Measurements from ENCODE around the gene RPL3. TPM values are rescaled to one million over a fixed set of nuclear protein-coding genes. Genes with fewer than 3 reads are reported as not detected.

RPL3 gene
- total and polyA plus RNA-seq, 3 donors from 2014 or later = 1,087 to 2,075 (median 2,042) TPM

GRCh38 chr22:39309881-39310714 lies 9.3 kb downstream of the RPL3 start:
- H3K36me3 ChIP-seq (ENCODE audit: low read depth, missing control alignments) = no peaks in the 10 kb centered on the region
- H3K9me3 ChIP-seq = no peaks in the 10 kb centered on the region
- H3K27ac ChIP-seq = no peak overlapping the region
- TF ChIP-seq, protein P1, sequence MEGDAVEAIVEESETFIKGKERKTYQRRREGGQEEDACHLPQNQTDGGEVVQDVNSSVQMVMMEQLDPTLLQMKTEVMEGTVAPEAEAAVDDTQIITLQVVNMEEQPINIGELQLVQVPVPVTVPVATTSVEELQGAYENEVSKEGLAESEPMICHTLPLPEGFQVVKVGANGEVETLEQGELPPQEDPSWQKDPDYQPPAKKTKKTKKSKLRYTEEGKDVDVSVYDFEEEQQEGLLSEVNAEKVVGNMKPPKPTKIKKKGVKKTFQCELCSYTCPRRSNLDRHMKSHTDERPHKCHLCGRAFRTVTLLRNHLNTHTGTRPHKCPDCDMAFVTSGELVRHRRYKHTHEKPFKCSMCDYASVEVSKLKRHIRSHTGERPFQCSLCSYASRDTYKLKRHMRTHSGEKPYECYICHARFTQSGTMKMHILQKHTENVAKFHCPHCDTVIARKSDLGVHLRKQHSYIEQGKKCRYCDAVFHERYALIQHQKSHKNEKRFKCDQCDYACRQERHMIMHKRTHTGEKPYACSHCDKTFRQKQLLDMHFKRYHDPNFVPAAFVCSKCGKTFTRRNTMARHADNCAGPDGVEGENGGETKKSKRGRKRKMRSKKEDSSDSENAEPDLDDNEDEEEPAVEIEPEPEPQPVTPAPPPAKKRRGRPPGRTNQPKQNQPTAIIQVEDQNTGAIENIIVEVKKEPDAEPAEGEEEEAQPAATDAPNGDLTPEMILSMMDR (IDR thresholded peaks at IDR 0.05) = no peak
- H3K4me3 ChIP-seq = no peak overlapping the region
- DNase-seq = no peak
- H3K4me1 ChIP-seq = peaks cover 23% of the 10 kb centered on the region
- intact Hi-C loops (cut with DNase I; ENCODE audit: low total_unique reads) = loop anchor here (5.0 to 10.0 kb wide), 2 partner anchors 138 to 215 kb away; partner anchors contain the start of gene ATF4
- WGBS, 2 donors = 78 to 81% methylated on average over 10 to 16 of the region's 16 CpGs
- no peaks in the 10 kb centered on the region for H3K27me3 ChIP-seq

GRCh38 chr22:39309364-39309861 lies 10.0 kb downstream of the RPL3 start:
- TF ChIP-seq, protein P1 (IDR thresholded peaks at IDR 0.05) = no peak
- TF ChIP-seq POLR2A (IDR thresholded peaks at IDR 0.05) = no peak
- Histone ChIP-seq H3K27me3 (no peaks in the 10 kb centered on the region), H3K4me3 (no peak overlapping the region), H3K36me3 (ENCODE audit: low read depth, missing control alignments) (no peaks in the 10 kb centered on the region), H3K4me1 (peaks cover 16% of the 10 kb centered on the region), H3K9me3 (no peaks in the 10 kb centered on the region), H3K27ac (peak overlapping the region in 1 of 2 donors; percentile 41)
- WGBS, 2 donors = 88 to 94% methylated on average over 8 to 18 of the region's 18 CpGs
- no peak for DNase-seq
- intact Hi-C loops (cut with DNase I; ENCODE audit: low total_unique reads) = no loop called here

DNA sequence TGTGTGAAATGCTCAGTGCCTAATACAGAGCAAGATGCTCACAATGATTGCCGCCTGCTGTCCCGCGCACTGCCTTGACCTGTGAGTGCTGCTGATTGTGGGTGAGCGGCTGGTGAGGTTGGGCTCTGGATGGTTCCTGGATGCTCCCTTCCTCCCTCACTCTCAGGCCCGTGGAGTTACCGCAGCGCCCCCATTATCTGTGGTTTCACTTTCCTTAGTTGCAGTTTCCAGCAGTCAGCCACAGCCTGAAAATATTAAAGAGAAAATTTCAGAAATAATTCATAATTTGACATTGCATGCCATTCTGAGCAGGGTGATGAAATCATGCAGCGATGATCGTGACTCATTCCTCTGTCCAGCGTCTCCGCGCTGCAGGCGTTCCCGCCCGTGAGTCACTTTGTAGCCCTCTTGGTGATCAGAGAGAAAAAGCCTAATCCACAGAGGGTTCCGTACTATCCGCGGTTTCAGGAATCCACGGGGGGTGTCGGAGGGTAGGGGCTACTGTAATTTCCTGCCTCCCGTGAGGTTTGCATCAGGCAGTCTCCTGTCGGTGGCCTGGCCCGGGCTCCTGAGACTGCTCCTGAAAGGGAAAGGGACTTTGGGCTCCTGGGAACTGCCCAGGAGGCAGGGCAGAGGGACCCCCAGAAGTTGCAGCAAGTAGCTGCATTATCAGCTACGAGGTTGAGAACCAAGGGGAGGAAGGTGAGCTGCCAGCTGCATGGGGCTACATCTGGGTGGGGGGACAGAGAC lies 10.6 kb downstream of the RPL3 start:
- no peaks in the 10 kb centered on the region for H3K27me3 ChIP-seq
- H3K4me3 ChIP-seq = no peak overlapping the region
- intact Hi-C loops (cut with DNase I; ENCODE audit: low total_unique reads) = no loop called here
- H3K27ac ChIP-seq = peak overlapping the region in 1 of 2 donors; percentile 41
- H3K36me3 ChIP-seq (ENCODE audit: low read depth, missing control alignments) = no peaks in the 10 kb centered on the region
- H3K9me3 ChIP-seq = no peaks in the 10 kb centered on the region
- H3K4me1 ChIP-seq = peaks cover 10% of the 10 kb centered on the region
- DNase-seq = no peak
- 53 to 76% methylated on average over 24 of the region's 24 CpGs for WGBS, 2 donors
- TF ChIP-seq, protein P1 (IDR thresholded peaks at IDR 0.05) = no peak
- TF ChIP-seq POLR2A (IDR thresholded peaks at IDR 0.05) = no peak

DNA sequence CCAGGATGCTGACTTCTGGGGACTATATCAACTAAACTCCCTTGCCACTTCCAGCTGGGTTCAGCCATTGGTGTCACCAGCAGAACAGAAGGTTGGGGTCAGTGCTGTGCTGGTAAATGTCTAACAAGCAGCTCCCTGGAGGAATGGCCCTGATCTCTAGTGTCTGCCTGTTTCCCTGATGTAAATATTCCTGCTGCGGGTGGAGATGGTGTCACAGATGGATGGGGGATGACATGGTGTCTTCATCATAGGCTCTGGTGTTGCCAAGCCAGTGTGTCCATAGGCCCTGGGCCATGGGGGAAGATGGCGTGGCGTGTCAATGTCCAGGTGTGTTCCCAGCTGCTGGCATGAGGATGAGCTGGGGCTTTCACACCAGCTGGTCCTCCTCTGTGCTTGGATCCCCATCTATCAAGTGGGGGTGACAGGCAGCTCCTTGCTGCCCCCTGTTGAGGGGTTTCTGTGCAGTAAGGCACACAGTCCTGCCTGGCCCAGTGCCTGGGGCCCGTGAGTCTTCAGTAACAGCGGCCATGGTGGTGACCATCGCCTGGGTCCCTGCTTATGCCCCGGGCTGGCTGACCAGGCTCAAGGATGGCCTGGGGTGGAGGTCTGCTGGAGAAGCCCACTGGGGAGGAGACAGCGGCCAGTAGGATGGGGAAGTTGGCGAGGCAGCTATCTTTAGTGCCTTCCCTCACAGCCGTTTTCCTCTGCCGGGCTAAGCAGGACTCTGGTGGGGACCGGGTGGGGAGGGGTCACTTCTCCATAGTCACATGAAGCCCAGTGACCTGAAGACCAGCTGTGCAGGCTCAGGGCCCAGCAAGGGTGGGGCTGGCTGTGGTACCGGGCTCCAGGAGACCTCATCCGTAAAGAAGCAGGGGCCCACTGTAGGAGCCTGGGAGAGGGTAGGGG lies 12.7 kb downstream of the RPL3 start:
- WGBS, 2 donors = 73 to 84% methylated on average over 11 to 14 of the region's 14 CpGs

More for the DNA sequence above, 12.7 kb downstream of the RPL3 start:
- no peak for DNase-seq
- Histone ChIP-seq H3K27me3 (no peaks in the 10 kb centered on the region), H3K36me3 (ENCODE audit: low read depth, missing control alignments) (no peaks in the 10 kb centered on the region), H3K4me1 (peaks cover 3% of the 10 kb centered on the region), H3K9me3 (no peaks in the 10 kb centered on the region), H3K27ac (no peak overlapping the region), H3K4me3 (no peak overlapping the region)
- TF ChIP-seq, protein P1 (IDR thresholded peaks at IDR 0.05) = no peak
- TF ChIP-seq POLR2A (IDR thresholded peaks at IDR 0.05) = no peak
- intact Hi-C loops (cut with DNase I; ENCODE audit: low total_unique reads) = no loop called here

Measured in testis (tissue), 3 donors.